Coronary artery (tissue), 2 donors: ENCODE measurements around the gene CFI.

Source experiments
- DNase-seq: peaks from one replicate; pipeline ENCODE4 v3.0.0-alpha.2; 2017; ENCODE audit warnings: low spot score
- H3K27ac ChIP-seq, 2 donors: fragments of 200-600 bp; sonication (generic); one replicate each; pipeline ENCODE4 v1.5.1; 2016 to 2019
- H3K4me3 ChIP-seq: fragments of 200-600 bp; sonication (generic); 2 replicates; pipeline ENCODE4 v1.5.1; 2016; ENCODE audit warnings: mild to moderate bottlenecking, moderate library complexity
- CTCF ChIP-seq: fragments of 200-600 bp; sonication (generic); IDR thresholded peaks from one replicate; pipeline ENCODE4 v1.5.1; 2019; ENCODE audit warnings: antibody characterized with exemption

The CFI gene

GRCh38 chr4:109708435-109708834, 93.4 kb downstream of the CFI start:
- Histone ChIP-seq H3K4me3 (no peak overlapping the region), H3K27ac (no peak overlapping the region)
- no peak for TF ChIP-seq CTCF
- no peak for DNase-seq

- no peak for TF ChIP-seq CTCF
- H3K27ac ChIP-seq, result peak overlapping the region; percentile 55 to 92
- H3K4me3 ChIP-seq, result peak overlapping the region; percentile 90
- DNase-seq, result no peak
Observed at GRCh38 chr4:109703664-109704361, 98.0 kb downstream of the CFI start.

GRCh38 chr4:109702950-109703663, 98.7 kb downstream of the CFI start, which contains the start of gene CASP6:
CASP6 (minus strand) TSS chr4:109703445; CDS start chr4:109703395, 50 bp downstream.
- TF ChIP-seq CTCF, result peak; percentile 50
- Histone ChIP-seq H3K27ac (peak within 1 kb of the TSS; percentile 55 to 92), H3K4me3 (peak within 1 kb of the TSS; percentile 90)
- peak; percentile 91 for DNase-seq

- Histone ChIP-seq H3K27ac (peak overlapping the region in 1 of 2 donors; percentile 55), H3K4me3 (peak overlapping the region; percentile 90)
- no peak for DNase-seq
- no peak for TF ChIP-seq CTCF
Observed at GRCh38 chr4:109701566-109702410, 100.0 kb downstream of the CFI start.

GRCh38 chr4:109699553-109700225, 102.1 kb downstream of the CFI start:
- DNase-seq, result no peak
- no peak for TF ChIP-seq CTCF
- no peak overlapping the region for H3K27ac ChIP-seq
- H3K4me3 ChIP-seq, result no peak overlapping the region

- H3K27ac ChIP-seq, result no peak overlapping the region
- TF ChIP-seq CTCF, result no peak
- H3K4me3 ChIP-seq, result no peak overlapping the region
- DNase-seq, result no peak
Observed at GRCh38 chr4:109698656-109699055, 103.1 kb downstream of the CFI start.
